ENCODE measurements around the gene NGLY1.

Gene NGLY1

DNA sequence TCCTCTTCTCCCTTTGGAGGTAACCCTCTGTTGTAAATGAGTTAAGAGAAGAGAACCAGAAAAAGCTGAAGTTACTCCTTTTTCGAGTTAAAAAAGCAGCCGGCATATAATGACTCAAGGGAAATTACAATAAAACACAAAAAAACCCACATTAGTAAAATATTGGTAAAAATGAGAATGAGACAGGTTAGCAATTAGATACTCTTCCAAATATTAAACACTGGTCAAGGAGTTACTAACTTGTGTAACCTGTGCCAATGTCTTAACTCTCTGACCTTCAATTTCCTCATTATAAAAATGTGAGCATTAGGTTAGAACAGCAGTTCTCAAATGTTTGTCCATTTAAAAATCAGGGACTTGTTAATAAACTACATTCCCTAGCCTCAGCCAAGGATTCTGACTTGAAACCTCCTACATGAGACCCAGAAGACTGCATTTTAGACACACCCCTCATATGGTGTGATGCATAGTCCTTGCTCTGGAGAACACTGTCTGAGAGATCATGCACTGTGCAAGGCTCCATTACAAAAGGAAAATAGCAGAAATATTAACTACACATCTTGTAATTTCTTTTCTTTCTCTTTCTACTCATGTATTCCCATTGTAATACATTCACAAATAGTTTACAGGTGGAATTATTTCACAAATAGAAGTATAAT, 75.8 kb downstream of the NGLY1 start:
- no peak for DNase-seq

DNA sequence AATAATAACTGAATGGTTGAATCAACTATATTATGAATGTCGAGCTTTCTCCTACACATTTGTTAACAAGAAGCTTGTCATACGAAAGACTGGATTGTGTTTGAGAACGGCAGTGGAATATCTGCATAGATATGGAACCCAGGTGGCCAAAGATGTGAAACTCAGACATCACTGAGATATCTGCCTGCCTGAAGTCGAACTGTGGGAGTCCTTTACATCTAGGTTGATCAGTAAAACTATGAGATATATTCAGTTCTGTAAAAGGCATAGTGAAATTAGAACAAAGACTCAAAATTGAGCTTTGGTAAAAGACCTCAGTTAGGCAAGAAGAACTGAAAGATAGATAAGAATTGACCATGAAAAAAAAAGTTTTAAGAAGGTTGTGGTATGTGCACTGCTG, 77.0 kb downstream of the NGLY1 start:
- no peak for DNase-seq

DNA sequence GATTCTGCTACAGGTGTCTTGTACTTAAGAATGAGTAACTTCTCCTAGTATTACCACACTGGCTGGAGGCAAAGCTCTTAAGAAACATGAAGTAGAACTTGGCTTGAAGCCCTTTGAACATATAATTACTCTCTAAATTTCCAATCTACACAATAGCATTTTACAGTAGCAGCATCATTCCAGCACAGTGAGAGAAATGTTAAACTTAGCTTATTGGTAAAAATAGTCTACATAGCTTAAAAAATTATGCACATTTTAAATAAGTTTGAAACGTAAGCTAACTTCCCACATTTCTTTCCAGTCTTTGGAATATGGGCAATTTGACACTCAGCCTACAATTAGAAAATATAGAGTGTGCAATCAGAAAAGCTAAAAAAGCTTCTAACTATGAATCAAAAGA, 85.7 kb downstream of the NGLY1 start:
- DNase-seq = no peak

DNA sequence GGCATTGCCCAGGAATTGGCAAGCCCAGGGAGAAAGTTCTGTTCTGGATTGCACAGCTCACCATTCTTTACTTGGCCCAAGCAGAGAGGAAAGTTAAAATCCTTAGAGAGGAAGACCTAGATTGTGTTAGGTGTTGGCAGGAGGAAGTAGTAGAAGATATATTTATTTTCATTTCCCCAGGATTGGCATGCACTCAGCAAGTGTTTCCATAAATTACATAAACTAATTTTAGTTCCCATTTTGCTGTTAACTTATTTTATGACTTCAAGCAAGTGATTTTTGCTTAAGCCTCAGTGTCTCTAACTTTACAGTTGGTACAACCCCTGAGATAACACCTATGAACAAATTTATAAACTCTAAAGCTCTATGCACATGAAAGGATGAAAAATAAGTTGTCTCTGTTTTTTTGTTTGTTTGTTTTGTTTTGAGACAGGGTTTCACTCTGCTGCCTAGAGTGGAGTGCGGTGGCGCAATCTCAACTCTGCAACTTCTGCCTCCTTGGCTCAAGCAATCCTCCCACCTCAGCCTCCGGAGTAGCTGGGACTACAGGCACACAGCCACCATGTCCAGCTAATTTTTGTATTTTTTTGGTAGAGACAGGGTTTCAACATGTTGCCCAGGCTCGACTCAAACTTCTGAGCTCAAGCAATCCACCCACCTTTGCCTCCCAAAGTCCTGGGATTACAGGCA, 87.4 kb downstream of the NGLY1 start:
- no peak for DNase-seq

DNA sequence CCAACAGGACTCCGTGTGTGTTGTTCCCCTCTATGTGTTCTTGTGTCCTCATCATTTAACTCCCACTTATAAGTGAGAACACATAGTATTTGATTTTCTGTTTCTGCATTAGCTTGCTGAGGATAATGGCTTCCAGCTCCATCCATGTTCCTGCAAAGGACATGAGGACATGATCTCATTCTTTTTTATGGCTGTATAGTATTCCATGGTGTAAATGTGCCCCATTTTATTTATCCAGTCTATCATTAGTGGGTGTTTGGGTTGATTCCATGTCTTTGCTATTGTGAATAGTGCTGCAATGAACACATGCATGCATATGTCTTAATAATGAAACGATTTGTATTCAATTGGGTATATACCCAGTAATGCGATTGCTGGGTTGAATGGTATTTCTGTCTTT, 90.0 kb downstream of the NGLY1 start:
- no peak for DNase-seq

DNA sequence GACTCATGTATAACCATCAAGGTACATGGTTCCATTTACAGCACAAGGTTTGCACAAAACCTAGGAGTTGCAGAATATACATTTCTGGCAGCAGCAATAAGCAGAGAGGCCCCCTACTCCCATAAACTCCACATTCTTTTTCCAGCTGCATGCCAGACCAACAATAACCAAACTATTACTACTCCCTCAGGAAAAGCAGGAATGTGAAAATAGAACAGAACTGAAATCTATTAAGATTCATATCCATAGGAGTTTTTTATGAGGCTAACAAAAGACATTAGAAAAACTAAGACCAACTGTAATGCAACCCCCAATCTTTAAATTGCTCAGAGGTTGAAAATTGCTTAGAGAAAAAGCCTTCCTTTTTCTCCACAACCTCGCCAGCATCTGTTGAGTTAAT, 90.9 kb downstream of the NGLY1 start:
- DNase-seq = no peak

DNA sequence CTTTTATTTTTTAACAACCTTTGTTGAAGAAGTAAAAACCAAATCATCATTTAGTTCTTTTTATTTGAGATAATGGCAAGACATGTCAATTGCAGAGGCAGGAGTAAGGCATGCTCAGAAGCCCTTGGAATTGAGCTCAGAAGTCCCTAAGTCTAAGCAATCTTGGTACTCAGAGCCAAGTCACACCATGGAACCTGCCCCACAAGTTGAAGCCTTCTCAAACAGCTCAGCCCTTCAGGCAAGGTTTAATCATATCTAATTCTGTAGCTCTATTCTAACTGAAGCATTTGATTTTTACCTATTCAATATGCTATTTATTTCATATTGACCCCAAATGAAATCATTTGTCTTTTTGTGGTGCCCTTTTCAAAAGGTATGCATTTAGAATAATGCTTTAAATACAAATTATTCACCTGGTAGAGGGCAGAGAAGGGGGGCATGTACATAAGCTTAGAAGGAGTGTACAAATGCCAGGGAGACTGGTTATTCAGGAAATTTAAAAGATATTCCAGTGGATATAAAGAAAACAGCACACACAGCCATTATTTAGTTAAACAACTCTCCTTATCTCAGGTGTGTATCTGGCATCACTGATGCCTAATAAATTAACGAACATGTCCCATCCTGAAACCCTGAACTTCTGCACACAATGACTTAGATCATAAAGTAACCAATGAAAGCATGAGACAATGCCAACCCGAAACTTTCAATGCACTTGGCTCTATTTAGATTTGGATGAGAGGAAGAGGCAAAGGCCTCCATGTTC, 92.3 kb downstream of the NGLY1 start:
- no peak for DNase-seq

DNA sequence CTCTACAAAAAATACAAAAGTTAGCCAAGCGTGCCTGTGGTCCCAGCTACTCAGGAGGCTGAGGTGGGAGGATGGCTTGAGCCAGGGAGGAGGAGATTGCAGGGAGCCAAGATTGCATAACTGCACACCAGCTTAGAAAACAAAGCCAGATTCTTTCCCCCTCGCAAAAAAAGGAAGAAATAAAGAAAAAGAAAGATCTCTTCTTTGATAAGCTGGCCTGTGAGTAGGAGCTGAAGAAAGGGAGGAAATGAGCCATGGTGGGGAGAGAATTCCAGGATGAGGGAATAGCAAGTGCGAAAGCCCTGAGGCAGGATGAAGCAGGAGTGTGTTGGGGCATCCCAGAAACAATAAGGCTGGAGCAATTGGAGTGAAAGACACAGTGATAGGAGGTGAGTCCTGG, 94.0 kb downstream of the NGLY1 start:
- DNase-seq = no peak

DNA sequence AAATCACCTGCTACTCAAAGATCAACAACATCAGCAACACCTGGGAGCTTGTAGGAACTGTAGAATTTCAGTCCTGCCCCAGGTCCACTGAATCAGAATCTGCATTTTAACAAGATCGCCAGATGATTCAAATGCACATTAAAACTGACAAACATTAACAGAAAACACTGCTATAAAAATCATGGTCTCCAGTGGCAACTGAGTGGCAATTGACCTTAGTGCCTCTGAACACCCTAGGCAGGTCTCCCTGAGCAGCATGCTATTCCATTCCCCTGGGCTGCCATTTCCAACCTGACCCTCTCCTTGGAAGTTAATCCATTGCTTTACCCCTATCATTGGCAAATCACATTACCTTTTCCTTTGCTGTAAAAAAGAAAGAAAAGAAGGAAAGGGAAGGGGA, 95.5 kb downstream of the NGLY1 start:
- DNase-seq = no peak

DNA sequence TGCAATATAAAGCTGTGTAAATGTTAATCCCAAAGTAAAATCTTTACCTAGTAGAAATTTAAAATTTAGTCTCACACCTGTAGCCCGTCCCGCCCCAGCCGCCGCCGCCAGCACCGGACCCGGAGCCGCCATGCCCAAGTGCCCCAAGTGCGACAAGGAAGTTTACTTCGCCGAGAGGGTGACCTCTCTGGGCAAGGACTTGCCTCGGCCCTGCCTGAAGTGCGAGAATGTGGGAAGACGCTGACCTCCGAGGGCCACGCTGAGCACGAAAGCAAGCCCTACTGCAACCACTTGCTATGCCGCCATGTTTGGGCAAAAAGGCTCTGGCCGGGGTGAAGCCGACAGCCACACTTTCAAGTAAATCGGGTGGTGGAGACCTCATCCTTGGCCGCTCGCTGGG, 96.5 kb downstream of the NGLY1 start:
- no peak for DNase-seq

DNA sequence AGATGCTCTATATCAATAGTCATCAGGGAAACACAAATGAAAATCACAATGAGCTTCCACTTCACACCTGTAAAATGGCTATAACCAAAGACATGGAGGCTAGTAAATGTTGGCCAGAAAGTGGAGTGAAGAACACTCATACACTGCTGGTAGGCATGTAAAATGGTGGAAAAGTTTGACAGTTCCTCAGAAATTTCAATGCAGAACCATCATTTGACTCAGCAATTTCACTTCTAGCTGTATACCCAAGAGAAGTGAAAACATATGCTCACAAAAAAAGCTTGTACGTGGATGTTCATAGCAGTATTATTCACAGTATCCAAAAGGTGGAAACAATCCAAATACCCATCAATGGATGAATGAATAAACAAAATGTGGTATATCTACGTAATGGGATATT, 99.4 kb downstream of the NGLY1 start:
- no peak for DNase-seq

DNA sequence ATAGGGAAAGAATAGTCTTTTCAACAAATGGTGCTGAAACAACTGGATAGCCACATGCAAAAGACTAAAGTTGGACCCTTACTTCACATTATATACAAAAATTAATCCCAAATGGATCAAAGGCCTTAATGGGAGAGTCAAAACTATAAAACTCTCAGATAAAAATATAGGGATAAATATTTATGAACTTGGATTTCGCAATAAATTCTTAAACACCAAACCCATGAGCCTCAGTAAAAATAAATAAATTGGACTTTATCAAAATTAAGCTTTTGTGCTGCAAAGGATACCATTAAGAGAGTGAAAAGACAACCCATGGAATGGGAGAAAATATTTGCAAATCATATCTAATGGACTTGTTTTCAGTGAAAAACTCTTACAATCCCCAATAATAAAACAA, 99.8 kb downstream of the NGLY1 start:
- DNase-seq = no peak

DNA sequence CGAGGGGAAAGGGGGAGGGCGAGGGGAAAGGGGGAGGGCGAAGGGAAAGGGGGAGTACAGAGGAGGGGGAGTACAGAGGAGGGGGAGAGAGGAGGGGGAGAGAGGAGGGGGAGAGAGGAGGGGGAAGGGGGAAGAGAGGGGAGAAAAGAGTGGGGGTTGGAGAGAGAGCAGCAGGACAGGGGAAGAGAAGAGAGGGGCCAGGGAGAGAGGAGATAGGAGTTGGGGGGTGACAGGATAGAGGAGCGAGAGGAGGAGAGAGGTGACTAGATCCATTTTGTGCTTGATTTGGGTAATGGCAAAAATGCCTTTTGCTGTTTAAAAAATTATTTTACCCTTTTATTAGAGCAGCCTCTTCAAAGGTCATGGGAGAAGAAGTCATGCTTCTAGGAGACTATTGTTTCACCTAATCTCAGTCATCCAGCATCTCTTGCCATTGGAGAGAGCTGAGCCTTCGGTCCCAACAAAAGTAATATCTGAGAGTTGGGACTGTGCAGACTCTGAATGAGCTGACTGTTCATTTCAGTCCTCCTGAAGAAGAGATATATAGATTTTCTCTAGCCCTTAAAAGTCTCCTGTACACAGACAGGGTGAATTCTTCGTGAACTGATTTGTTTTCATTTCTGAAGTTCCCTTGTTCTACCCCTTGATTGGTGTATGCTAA, 103.5 kb downstream of the NGLY1 start:
- peak in 1 of 2 donors; percentile 19 for DNase-seq

DNA sequence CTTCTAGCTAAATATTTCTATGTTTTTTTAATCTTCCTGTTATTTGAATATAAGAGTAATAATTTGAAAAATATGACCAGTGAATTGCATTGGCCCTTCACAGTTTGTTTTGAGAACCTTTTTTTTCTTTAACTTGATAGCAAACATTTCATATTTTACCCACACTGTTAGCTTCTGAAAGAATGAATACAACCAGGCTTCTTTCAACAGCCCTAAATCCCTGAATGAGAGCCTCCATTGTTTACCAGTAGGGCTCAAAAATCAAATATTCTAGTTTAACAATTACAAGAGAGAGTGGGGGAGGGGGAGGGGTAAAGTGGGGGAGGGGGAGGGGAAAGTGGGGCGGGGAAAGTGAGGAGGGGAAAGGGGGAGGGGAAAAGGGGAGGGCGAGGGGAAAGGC, 104.1 kb downstream of the NGLY1 start:
- DNase-seq = peak in 1 of 2 donors; percentile 45

DNA sequence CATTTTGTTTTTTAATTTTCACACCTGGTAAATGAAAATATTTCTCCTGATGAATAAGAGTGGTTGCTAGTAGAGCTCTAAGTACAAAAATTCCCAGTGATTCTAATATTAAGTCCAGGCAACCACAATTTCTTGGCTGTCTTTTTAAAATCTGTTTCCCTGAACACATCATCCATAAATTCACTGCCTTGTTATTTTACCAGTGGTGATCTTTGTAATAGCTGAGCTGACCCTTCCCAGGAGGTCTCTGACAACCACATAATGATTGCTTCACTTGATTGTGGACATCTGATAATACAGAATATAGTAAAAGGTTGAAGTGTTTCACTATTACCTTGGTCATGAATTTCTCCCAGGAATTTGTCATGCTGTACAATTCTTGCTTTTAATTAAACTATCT, 104.7 kb downstream of the NGLY1 start:
- DNase-seq = no peak

DNA sequence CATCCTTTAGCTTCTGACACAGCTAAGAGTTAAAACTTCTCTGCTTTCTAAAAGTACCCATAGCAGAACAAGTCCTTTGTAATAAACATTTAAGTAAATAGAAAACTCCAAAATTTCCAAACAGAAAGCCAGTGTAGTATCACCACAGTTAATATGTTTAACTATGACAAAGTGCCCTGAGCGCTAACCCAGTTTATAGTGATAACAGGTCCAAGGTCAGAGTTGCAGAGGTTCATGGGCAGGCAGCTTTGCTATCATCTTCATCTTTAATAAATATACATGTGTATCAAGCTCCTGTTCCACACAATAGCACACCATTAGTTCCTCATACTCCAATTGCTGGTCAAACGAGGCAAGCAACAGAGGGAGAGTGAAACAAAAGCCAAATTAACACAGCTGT, 106.1 kb downstream of the NGLY1 start:
- no peak for DNase-seq

DNA sequence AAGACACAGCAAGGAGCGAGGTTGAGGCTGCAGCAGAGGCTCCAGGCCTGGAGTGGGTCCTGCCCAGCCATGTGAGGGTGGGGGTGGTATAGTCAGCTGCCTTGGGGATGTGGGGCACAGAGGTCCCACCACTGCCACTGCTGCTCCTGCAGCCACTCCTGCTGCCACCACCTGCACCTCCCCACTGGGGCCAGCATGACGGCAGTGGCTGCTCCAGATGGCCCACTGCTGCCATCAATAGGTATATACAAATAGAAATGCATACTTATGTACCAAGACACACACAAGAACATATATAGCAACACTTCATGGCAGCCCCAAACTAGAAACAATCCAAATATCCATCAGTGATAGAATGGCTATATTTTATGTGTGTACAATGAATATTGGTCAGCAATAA, 108.6 kb downstream of the NGLY1 start:
- DNase-seq = no peak

DNA sequence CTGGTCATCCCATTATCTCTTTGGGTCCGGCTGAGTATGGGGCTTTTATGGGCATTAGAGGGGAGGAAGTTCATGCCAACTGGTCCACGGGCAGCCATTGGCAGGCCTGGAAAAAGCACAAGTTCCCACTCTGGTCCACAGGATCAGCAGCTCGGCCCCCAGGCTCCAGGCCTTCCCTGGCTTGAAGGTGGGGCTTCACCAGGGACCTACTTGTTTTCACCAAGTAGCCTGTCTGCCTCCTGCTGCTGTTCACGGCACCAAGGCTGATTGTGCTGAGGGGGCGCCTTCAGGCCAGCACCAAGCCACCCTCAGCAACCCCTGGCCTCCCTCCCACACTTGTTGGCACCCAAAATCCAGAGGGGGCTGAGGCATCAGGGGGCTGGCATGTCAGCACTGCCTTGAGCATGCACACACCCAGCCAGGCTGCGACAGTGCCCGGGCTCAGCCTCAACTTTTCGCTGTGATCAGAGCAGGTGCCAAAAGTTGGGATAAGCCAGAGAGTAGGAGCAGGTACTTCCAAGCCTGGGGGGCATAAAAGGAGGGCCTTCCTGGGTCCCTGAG, 109.4 kb downstream of the NGLY1 start:
- DNase-seq = no peak

Data from hippocampal formation (tissue), 2 donors.